ENCODE measurements around the gene CTAGE4. TPM values are rescaled to one million over a fixed set of nuclear protein-coding genes. Genes with fewer than 3 reads are reported as not detected.
"Not testable (repeated sequence)": the region's sequence is repeated elsewhere in the genome, so short reads cannot be mapped to it uniquely, and the experiment has no call there.

Gene CTAGE4
- total RNA-seq, 1 donor from 2014 or later = 5.4 TPM

- peak in 1 of 2 experiments; percentile 48 for DNase-seq (ENCODE audit: low spot score in 2 of 2, unreplicated experiment in 2 of 2)
Observed at GRCh38 chr7:144195212-144195872, 12.1 kb downstream of the CTAGE4 start, which contains the start of gene ARHGEF35. ARHGEF35 (minus strand) TSS chr7:144195833; CDS start chr7:144188383, 7,450 bp downstream.

GRCh38 chr7:144198934-144199333 is 15.7 kb downstream of the CTAGE4 start:
- not testable (repeated sequence) for H3K27me3 Mint-ChIP-seq (ENCODE audit: low read depth); H3K36me3 Mint-ChIP-seq; H3K27ac Mint-ChIP-seq; DNase-seq (ENCODE audit: low spot score in 2 of 2, unreplicated experiment in 2 of 2); H3K9me3 Mint-ChIP-seq; H3K4me1 Mint-ChIP-seq; H3K4me3 Mint-ChIP-seq

More at GRCh38 chr7:144195212-144195872, 12.1 kb downstream of the CTAGE4 start, which contains the start of gene ARHGEF35:
- H3K4me1 Mint-ChIP-seq; H3K36me3 Mint-ChIP-seq; H3K9me3 Mint-ChIP-seq; H3K27me3 Mint-ChIP-seq (ENCODE audit: low read depth): not testable (repeated sequence)
- Mint-ChIP-seq H3K27ac (peak within 1 kb of the TSS; percentile 82), H3K4me3 (peak within 1 kb of the TSS; percentile 66)

- not testable (repeated sequence) for H3K4me3 Mint-ChIP-seq; H3K27ac Mint-ChIP-seq; DNase-seq (ENCODE audit: low spot score in 2 of 2, unreplicated experiment in 2 of 2); H3K27me3 Mint-ChIP-seq (ENCODE audit: low read depth); H3K4me1 Mint-ChIP-seq; H3K36me3 Mint-ChIP-seq; H3K9me3 Mint-ChIP-seq
Observed at GRCh38 chr7:144201978-144202377, 18.7 kb downstream of the CTAGE4 start.

- H3K9me3 Mint-ChIP-seq; H3K36me3 Mint-ChIP-seq; H3K4me1 Mint-ChIP-seq; H3K27me3 Mint-ChIP-seq (ENCODE audit: low read depth); H3K4me3 Mint-ChIP-seq; DNase-seq (ENCODE audit: low spot score in 2 of 2, unreplicated experiment in 2 of 2); H3K27ac Mint-ChIP-seq: not testable (repeated sequence)
Observed at GRCh38 chr7:144203086-144203485, 19.8 kb downstream of the CTAGE4 start.

- H3K4me1 Mint-ChIP-seq; H3K36me3 Mint-ChIP-seq; H3K4me3 Mint-ChIP-seq; H3K27me3 Mint-ChIP-seq (ENCODE audit: low read depth); H3K9me3 Mint-ChIP-seq; DNase-seq (ENCODE audit: low spot score in 2 of 2, unreplicated experiment in 2 of 2); H3K27ac Mint-ChIP-seq: not testable (repeated sequence)
Observed at GRCh38 chr7:144205306-144205705, 22.0 kb downstream of the CTAGE4 start.

- not testable (repeated sequence) for H3K27me3 Mint-ChIP-seq (ENCODE audit: low read depth); H3K4me3 Mint-ChIP-seq; H3K9me3 Mint-ChIP-seq; H3K4me1 Mint-ChIP-seq; H3K27ac Mint-ChIP-seq; DNase-seq (ENCODE audit: low spot score in 2 of 2, unreplicated experiment in 2 of 2); H3K36me3 Mint-ChIP-seq
Observed at GRCh38 chr7:144217200-144217599, 33.9 kb downstream of the CTAGE4 start.

DNA sequence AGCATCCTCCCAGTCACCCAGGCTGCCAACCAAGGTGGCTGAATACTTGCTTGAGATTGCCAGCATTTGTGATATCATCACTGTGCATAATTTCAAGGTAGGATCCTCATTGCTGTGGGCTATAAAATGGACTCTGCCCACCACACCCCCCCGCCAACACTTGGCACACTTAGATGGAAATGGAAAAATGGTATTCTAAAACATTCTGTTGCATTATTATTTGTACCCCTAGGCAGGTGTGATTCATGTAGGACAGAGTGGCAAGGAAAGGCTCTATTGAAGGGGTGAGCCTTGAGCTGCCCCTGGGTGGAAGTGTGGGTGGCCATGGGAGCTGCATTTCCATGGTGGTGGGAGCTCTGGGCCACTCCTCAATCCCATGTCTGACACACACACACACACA is 35.3 kb downstream of the CTAGE4 start:
- not testable (repeated sequence) for H3K27me3 Mint-ChIP-seq (ENCODE audit: low read depth); H3K4me3 Mint-ChIP-seq; DNase-seq (ENCODE audit: low spot score in 2 of 2, unreplicated experiment in 2 of 2); H3K4me1 Mint-ChIP-seq; H3K36me3 Mint-ChIP-seq; H3K9me3 Mint-ChIP-seq
- H3K27ac Mint-ChIP-seq = peak overlapping the region; percentile 56

- not testable (repeated sequence) for H3K4me3 Mint-ChIP-seq; H3K27me3 Mint-ChIP-seq (ENCODE audit: low read depth); H3K36me3 Mint-ChIP-seq; H3K9me3 Mint-ChIP-seq; DNase-seq (ENCODE audit: low spot score in 2 of 2, unreplicated experiment in 2 of 2); H3K27ac Mint-ChIP-seq; H3K4me1 Mint-ChIP-seq
Observed at GRCh38 chr7:144219149-144219548, 35.9 kb downstream of the CTAGE4 start.

- H3K27ac Mint-ChIP-seq; H3K4me3 Mint-ChIP-seq; H3K4me1 Mint-ChIP-seq; H3K9me3 Mint-ChIP-seq; H3K36me3 Mint-ChIP-seq; H3K27me3 Mint-ChIP-seq (ENCODE audit: low read depth); DNase-seq (ENCODE audit: low spot score in 2 of 2, unreplicated experiment in 2 of 2): not testable (repeated sequence)
Observed at GRCh38 chr7:144220531-144220930, 37.3 kb downstream of the CTAGE4 start.

GRCh38 chr7:144223675-144224074 is 40.4 kb downstream of the CTAGE4 start:
- H3K27ac Mint-ChIP-seq; H3K27me3 Mint-ChIP-seq (ENCODE audit: low read depth); H3K36me3 Mint-ChIP-seq; H3K4me1 Mint-ChIP-seq; DNase-seq (ENCODE audit: low spot score in 2 of 2, unreplicated experiment in 2 of 2); H3K4me3 Mint-ChIP-seq; H3K9me3 Mint-ChIP-seq: not testable (repeated sequence)

- not testable (repeated sequence) for DNase-seq (ENCODE audit: low spot score in 2 of 2, unreplicated experiment in 2 of 2); H3K9me3 Mint-ChIP-seq; H3K36me3 Mint-ChIP-seq; H3K27ac Mint-ChIP-seq; H3K4me1 Mint-ChIP-seq; H3K4me3 Mint-ChIP-seq; H3K27me3 Mint-ChIP-seq (ENCODE audit: low read depth)
Observed at GRCh38 chr7:144226866-144227265, 43.6 kb downstream of the CTAGE4 start.

DNA sequence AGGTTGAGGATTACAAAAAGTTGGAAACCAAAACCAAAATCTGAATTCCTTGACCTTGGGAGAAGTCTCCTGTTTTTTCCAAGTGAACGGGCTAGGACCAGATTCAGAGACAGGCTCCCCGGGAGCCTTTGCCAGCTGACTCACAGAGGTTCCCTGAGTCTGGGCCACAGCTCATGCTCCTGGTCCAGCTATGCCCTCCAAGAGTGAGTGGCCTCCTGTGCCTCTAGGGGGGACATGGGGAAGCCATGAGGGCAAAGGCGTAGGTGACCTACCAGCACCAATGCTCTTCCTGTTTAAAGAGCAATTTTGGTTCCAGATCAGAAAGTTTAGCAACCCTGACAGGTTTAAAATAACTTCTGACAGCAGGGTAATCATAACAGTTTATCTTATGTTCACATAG is 45.5 kb downstream of the CTAGE4 start:
- H3K4me3 Mint-ChIP-seq; H3K4me1 Mint-ChIP-seq; DNase-seq (ENCODE audit: low spot score in 2 of 2, unreplicated experiment in 2 of 2); H3K36me3 Mint-ChIP-seq; H3K9me3 Mint-ChIP-seq; H3K27ac Mint-ChIP-seq; H3K27me3 Mint-ChIP-seq (ENCODE audit: low read depth): not testable (repeated sequence)

- H3K36me3 Mint-ChIP-seq; H3K4me1 Mint-ChIP-seq; H3K9me3 Mint-ChIP-seq; H3K4me3 Mint-ChIP-seq; H3K27me3 Mint-ChIP-seq (ENCODE audit: low read depth); H3K27ac Mint-ChIP-seq; DNase-seq (ENCODE audit: low spot score in 2 of 2, unreplicated experiment in 2 of 2): not testable (repeated sequence)
Observed at GRCh38 chr7:144231027-144231426, 47.8 kb downstream of the CTAGE4 start.

GRCh38 chr7:144233039-144233438 is 49.8 kb downstream of the CTAGE4 start:
- not testable (repeated sequence) for DNase-seq (ENCODE audit: low spot score in 2 of 2, unreplicated experiment in 2 of 2); H3K27ac Mint-ChIP-seq; H3K36me3 Mint-ChIP-seq; H3K4me3 Mint-ChIP-seq; H3K4me1 Mint-ChIP-seq; H3K27me3 Mint-ChIP-seq (ENCODE audit: low read depth); H3K9me3 Mint-ChIP-seq

Data from mesothelial cell of epicardium (in vitro differentiated cells).